ENCODE results near the gene CHCT1. TPM values are rescaled to one million over a fixed set of nuclear protein-coding genes. Genes with fewer than 3 reads are reported as not detected.
A peak's percentile ranks its signal among the peaks of the same experiment; 100 is the strongest.

CHCT1 gene
- total RNA-seq, 4 donors from 2014 or later: not detected

- DNase-seq (ENCODE audit: extremely low spot score): no peak
- 21% methylated on average over 2 of the region's 2 CpGs for whole genome bisulfite sequencing
- H3K36me3 ChIP-seq: no peaks in the 10 kb centered on the region
- H3K4me3 ChIP-seq: peak overlapping the region; percentile 89 to 96 (median 94)
- no peaks in the 10 kb centered on the region for H3K27me3 ChIP-seq
- H3K27ac ChIP-seq (replicated peaks in 1 of 4): peak overlapping the region; percentile 94 to 99 (median 96)
- intact Hi-C loops (cut with DNase I): no loop called here
- TF ChIP-seq POLR2AphosphoS5 (IDR thresholded peaks at IDR 0.05): peak in 1 of 2 donors; percentile 60
- no peak for TF ChIP-seq EP300 (IDR thresholded peaks at IDR 0.05)
- H3K4me1 ChIP-seq: peaks cover 37 to 70% (median 66%) of the 10 kb centered on the region in 4 donors
- H3K9me3 ChIP-seq: no peaks in the 10 kb centered on the region
Observed at GRCh38 chr17:60390186-60390585, 32.1 kb upstream of the CHCT1 start.

DNA sequence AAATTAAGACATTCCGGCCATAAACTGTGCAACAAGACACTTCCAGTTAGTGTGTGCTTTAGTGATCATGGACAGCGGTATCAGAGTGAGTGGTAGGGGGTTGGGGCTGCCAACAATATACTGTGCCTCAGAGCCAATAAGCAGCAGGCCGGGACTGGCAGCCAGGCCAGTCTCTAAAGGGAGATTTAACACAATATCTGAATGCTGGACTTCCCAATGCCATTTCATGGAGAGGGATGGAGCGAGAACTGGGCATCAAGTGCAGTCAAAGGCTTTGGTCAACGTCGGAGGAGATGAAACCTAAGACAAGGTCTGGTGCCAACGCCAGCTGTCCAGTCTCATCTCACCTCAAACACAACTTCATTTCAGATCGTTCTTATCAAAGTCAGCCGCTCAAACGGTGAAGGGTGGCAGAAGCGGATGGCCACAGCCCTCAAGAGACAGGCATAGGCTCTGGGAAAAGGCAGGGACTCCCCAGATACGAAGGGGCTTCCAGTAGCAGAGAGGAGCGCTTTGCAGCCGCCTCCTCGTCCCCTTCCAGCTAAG is 31.3 kb upstream of the CHCT1 start:
- no peaks in the 10 kb centered on the region for H3K9me3 ChIP-seq
- TF ChIP-seq CTCF (IDR thresholded peaks at IDR 0.05): no peak
- TF ChIP-seq EP300 (IDR thresholded peaks at IDR 0.05): no peak
- TF ChIP-seq POLR2A (IDR thresholded peaks at IDR 0.05; ENCODE audit: low read depth): no peak
- no peak for TF ChIP-seq POLR2AphosphoS5 (IDR thresholded peaks at IDR 0.05)
- no peaks in the 10 kb centered on the region for H3K36me3 ChIP-seq
- intact Hi-C loops (cut with DNase I): no loop called here
- H3K4me1 ChIP-seq: peaks cover 31 to 61% (median 58%) of the 10 kb centered on the region in 4 donors
- DNase-seq (ENCODE audit: extremely low spot score): peak; percentile 92
- H3K4me3 ChIP-seq: peak overlapping the region; percentile 89 to 96 (median 94)
- no peaks in the 10 kb centered on the region for H3K27me3 ChIP-seq
- H3K27ac ChIP-seq (replicated peaks in 1 of 4): peak overlapping the region; percentile 94 to 99 (median 96)
- WGBS: 2% methylated on average over 14 of the region's 15 CpGs

DNA sequence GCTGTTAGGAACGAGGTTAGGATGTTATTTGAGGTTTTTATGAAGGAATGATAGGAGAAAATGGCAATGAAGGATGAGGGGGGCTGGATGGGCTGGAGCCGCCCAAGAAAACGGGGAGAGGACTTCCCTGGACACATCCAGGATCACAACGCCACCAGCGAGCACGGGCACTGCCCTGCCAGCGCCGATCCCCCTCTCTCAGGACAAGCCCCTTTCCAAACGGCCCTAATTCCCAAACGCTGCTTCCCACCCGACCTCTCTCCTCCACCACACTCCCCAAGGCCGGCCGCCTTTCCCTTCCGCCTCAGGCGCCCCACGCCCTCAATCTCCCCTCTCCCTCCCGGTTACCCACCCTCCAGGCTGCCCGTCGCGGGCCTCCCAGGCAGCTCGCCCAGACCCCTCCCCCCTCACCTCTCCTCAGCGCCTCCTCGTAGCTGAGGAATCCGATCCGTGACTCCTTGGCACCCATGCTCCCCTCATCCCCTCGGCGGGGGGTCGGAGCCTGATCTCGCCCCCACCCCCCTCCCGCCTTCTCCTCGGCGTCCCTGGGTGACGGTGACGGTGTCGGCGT is 30.7 kb upstream of the CHCT1 start:
- Histone ChIP-seq H3K27me3 (no peaks in the 10 kb centered on the region), H3K9me3 (no peaks in the 10 kb centered on the region), H3K27ac (replicated peaks in 1 of 4) (peak overlapping the region; percentile 94 to 99 (median 96)), H3K36me3 (no peaks in the 10 kb centered on the region), H3K4me3 (peak overlapping the region; percentile 89 to 96 (median 94)), H3K4me1 (peaks cover 30 to 56% (median 52%) of the 10 kb centered on the region in 4 donors)
- intact Hi-C loops (cut with DNase I): no loop called here
- 2% methylated on average over 28 of the region's 36 CpGs for WGBS
- DNase-seq (ENCODE audit: extremely low spot score): no peak
- no peak for TF ChIP-seq CTCF (IDR thresholded peaks at IDR 0.05)
- no peak for TF ChIP-seq EP300 (IDR thresholded peaks at IDR 0.05)
- no peak for TF ChIP-seq POLR2AphosphoS5 (IDR thresholded peaks at IDR 0.05)
- no peak for TF ChIP-seq POLR2A (IDR thresholded peaks at IDR 0.05; ENCODE audit: low read depth)

DNA sequence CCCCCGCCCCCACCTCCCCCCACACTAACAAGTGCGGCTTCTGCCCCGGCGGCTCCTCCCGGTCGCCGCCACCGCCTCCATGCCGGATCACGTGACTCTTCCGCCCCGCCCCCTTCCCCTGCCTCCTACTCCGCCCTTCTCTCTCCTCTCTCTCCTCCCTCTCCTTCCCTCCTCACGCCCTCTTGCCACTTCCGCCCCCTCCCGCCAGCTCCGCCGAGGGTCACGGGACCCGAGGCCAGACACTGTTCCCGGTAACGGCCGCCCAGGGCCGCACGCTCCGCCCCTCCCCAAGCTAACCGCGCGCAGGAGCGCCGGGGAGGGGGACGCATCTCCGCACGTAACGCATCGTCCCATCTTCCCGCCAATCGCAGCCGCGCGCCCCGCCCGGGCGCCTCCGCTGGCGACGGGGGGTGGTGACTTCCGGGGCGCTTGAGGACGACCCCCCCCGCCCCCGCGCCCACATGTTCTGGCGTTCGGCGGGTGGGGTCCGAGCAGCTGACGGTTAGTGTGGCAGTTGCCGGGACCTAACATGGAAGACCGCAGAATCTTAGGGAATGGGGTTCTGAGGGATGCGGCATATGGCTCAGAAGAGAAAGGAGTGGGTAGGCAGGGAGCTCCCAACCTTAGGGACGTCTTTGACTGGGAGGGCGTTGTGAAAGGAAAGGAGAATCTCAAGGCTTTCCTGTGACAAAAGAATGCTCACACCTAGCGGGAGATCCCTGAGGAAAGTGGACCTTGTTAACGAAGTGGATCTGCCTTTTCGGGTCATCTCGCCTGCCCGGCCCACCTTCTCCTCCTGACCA is 30.0 kb upstream of the CHCT1 start, which contains the start of gene USP32:
Gene USP32 (minus strand): TSS at position 92 of the 803 bp plus-strand sequence. CDS start 194 bp downstream, outside the sequence.
- peak within 1 kb of the TSS; percentile 94 to 99 (median 96) for H3K27ac ChIP-seq (replicated peaks in 1 of 4)
- H3K4me1 ChIP-seq: peaks cover 30 to 49% (median 46%) of the 10 kb centered on the region in 4 donors
- peak; percentile 100 for DNase-seq (ENCODE audit: extremely low spot score)
- H3K4me3 ChIP-seq: peak within 1 kb of the TSS; percentile 89 to 96 (median 94)
- no peaks in the 10 kb centered on the region for H3K36me3 ChIP-seq
- H3K9me3 ChIP-seq: no peaks in the 10 kb centered on the region
- intact Hi-C loops (cut with DNase I): no loop called here
- TF ChIP-seq POLR2AphosphoS5 (IDR thresholded peaks at IDR 0.05): peak; percentile 82 to 93
- peak in 1 of 3 experiments; percentile 34 for TF ChIP-seq CTCF (IDR thresholded peaks at IDR 0.05)
- no peak for TF ChIP-seq EP300 (IDR thresholded peaks at IDR 0.05)
- peak; percentile 55 for TF ChIP-seq POLR2A (IDR thresholded peaks at IDR 0.05; ENCODE audit: low read depth)
- no peaks in the 10 kb centered on the region for H3K27me3 ChIP-seq
- WGBS: 1% methylated on average over 31 of the region's 68 CpGs

Measured in esophagus muscularis mucosa (tissue), 4 donors.